K562 (cell line): ENCODE measurements around the gene CAMK2D. TPM values are rescaled to one million over a fixed set of nuclear protein-coding genes. Genes with fewer than 3 reads are reported as not detected.

Source experiments
- ATAC-seq: fragments of 200-7000 bp; cut with Tn5 transposase; 3 replicates; pipeline ENCODE4 v1.9.1; 2020; ENCODE audit warnings: moderate library complexity
- BruUV-seq: library from RNA; stranded (reverse); fragments of 400-500 nt; replicated peaks from 2 replicates; lab custom pipeline; 2021; lab: Mats Ljungman, UMichigan
- CTCF ChIA-PET: fragments of 300-600 bp; formaldehyde crosslinking; extraction: SDS; loops from one replicate; lab custom pipeline; 2021; ENCODE audit warnings: low intra/inter-chr PET ratio; lab: Yijun Ruan, JAX
- POLR2A ChIA-PET: fragments of 300-600, 350-650 bp; sonication (Branson Sonifier 250); formaldehyde crosslinking; extraction: SDS; loops from one replicate; lab custom pipeline; 2021; ENCODE audit warnings: antibody characterized with exemption, inconsistent platforms; lab: Yijun Ruan, JAX
- DNase-seq, 4 experiments: peaks; one replicate each; pipeline versions ENCODE4 v3.0.0 to v3.0.0-alpha.2; 2011 to 2018; ENCODE audit warnings: low spot score in 3 of 4, mixed read lengths in 3 of 4; ENCODE audit errors: extremely low read depth in 1 of 4
- FAIRE-seq: peaks from 2 replicates; lab custom pipeline; 2011; peaks lifted over from hg19 to GRCh38; lab: Jason Lieb, UNC
- H2AFZ ChIP-seq: 2 replicates; pipeline ENCODE4 v1.6.0; 2011; ENCODE audit warnings: low read depth, low read length, control low read depth, inconsistent platforms
- H3K27ac ChIP-seq: fragments of 200-600 bp; 3 replicates; pipeline ENCODE4 v1.8.0; 2011; ENCODE audit warnings: low read depth, mild to moderate bottlenecking, control low read depth, inconsistent platforms, low read length, moderate library complexity, mixed read lengths; ENCODE audit errors: extremely low read depth
- H3K27me3 ChIP-seq, 2 experiments: fragments of 300-600 bp in 1 of 2; 2 replicates in 1 of 2; 3 replicates in 1 of 2; pipeline versions ENCODE4 v1.6.0 to v1.8.0; 2011; ENCODE audit warnings: inconsistent platforms in 2 of 2, low read length in 2 of 2, mild to moderate bottlenecking in 1 of 2, mixed read lengths in 1 of 2, moderate library complexity in 1 of 2; ENCODE audit not compliant: control insufficient read depth in 2 of 2, insufficient read depth in 2 of 2
- H3K36me3 ChIP-seq: fragments of 300-600 bp; 3 replicates; pipeline ENCODE4 v1.8.0; 2011; ENCODE audit warnings: mild to moderate bottlenecking, low read length, inconsistent platforms; ENCODE audit not compliant: control insufficient read depth, insufficient read depth
- H3K4me1 ChIP-seq, 2 experiments: fragments of 200-600 bp in 1 of 2; replicated peaks in 1 of 2; 2 replicates in 1 of 2; 3 replicates in 1 of 2; pipeline versions ENCODE4 v1.5.1 to v1.8.0; 2011; ENCODE audit warnings: inconsistent platforms in 2 of 2, low read length in 2 of 2, mild to moderate bottlenecking in 1 of 2, mixed read lengths in 1 of 2, moderate library complexity in 1 of 2; ENCODE audit not compliant: control insufficient read depth in 2 of 2, insufficient read depth in 2 of 2
- H3K4me2 ChIP-seq: 2 replicates; pipeline ENCODE4 v1.6.1; 2011; ENCODE audit warnings: low read length, control low read depth, inconsistent platforms, mixed read lengths; ENCODE audit not compliant: insufficient read depth
- H3K4me3 ChIP-seq: fragments of 200-600 bp; sonication (generic), shearing (Covaris generic); 2 replicates; pipeline ENCODE4 v1.5.1; 2016; ENCODE audit warnings: control low read depth, inconsistent platforms
- H3K79me2 ChIP-seq: fragments of 200-600 bp; 3 replicates; pipeline ENCODE4 v1.8.0; 2011; ENCODE audit warnings: low read length, inconsistent platforms; ENCODE audit not compliant: control insufficient read depth, insufficient read depth
- H3K9ac ChIP-seq, 2 experiments: 2 replicates each; pipeline versions ENCODE4 v1.6.0 to v1.6.1; 2011; ENCODE audit warnings: low read depth in 2 of 2, low read length in 2 of 2, control low read depth in 1 of 2, inconsistent platforms in 1 of 2, mild to moderate bottlenecking in 1 of 2, mixed read lengths in 1 of 2; ENCODE audit not compliant: insufficient read depth in 1 of 2
- H3K9me1 ChIP-seq: one replicate; pipeline ENCODE4 v1.6.0; 2011; ENCODE audit warnings: inconsistent platforms, mild to moderate bottlenecking, low read length, moderate library complexity; ENCODE audit not compliant: control insufficient read depth, insufficient read depth
- H3K9me3 ChIP-seq: replicated peaks from 2 replicates; pipeline ENCODE4 v1.5.1; 2011; ENCODE audit warnings: low read depth, low read length, inconsistent platforms; ENCODE audit not compliant: control insufficient read depth, insufficient read depth
- H4K20me1 ChIP-seq: replicated peaks from 2 replicates; pipeline ENCODE4 v1.6.1; 2011; ENCODE audit warnings: low read length, inconsistent platforms, mixed read lengths; ENCODE audit not compliant: control insufficient read depth, insufficient read depth
- E2F3 ChIP-seq: fragments of 250-450 bp; sonication (Bioruptor Pico); IDR thresholded peaks from 2 replicates; pipeline ENCODE4 v1.4.0; 2020; ENCODE audit warnings: mild to moderate bottlenecking
- LARP7 ChIP-seq: fragments of 450-650 bp; IDR thresholded peaks from 2 replicates; pipeline ENCODE4 v1.6.1; 2016
- MAFF ChIP-seq: IDR thresholded peaks from 2 replicates; pipeline ENCODE4 v1.6.1; 2012; ENCODE audit warnings: low read length, improper control_type of control experiment
- SLC30A9 ChIP-seq: fragments of 250-450 bp; sonication (Bioruptor Pico); IDR thresholded peaks from 2 replicates; pipeline ENCODE4 v1.8.0; 2022; ENCODE audit warnings: mild to moderate bottlenecking, moderate library complexity
- TAF1 ChIP-seq: IDR thresholded peaks from 2 replicates; pipeline ENCODE4 v1.6.1; 2011; ENCODE audit warnings: mild to moderate bottlenecking, low read length, moderate library complexity; ENCODE audit not compliant: insufficient read depth, control insufficient read depth, severe bottlenecking; ENCODE audit errors: extremely low read depth
- ZEB2 ChIP-seq: fragments of 450-650 bp; IDR thresholded peaks from 2 replicates; pipeline ENCODE4 v1.6.1; 2016
- WGBS: fragments of 100-300 bp; shearing (Covaris generic); methylation state at CpG from one replicate; pipeline ENCODE4 v1.1.6; 2016; ENCODE audit warnings: low coverage, mixed read lengths; ENCODE audit not compliant: insufficient coverage; ENCODE audit errors: missing lambda C conversion rate; 5-methylcytosine and 5-hydroxymethylcytosine counted together
- in situ Hi-C: fragments of 300-500 bp; cut with MboI; formaldehyde crosslinking; loops from 4 replicates; pipeline ENCODE4 v1.15.0; 2018; ENCODE audit warnings: inconsistent platforms, mixed read lengths
- intact Hi-C: fragments of 100-400 bp; cut with micrococcal nuclease; formaldehyde crosslinking; loops from 2 replicates; pipeline ENCODE4 v1.14.2; 2022
- polyA plus RNA-seq, 8 experiments: library from polyadenylated mRNA; depleted of rRNA in 4 of 8; stranded (reverse) in 5 of 8; unstranded in 3 of 8; fragments of >200 nt; fragmentation: Nextera tagmentation in 2 of 8; fragmentation: Illumina TruSeq in 1 of 8; extraction: Ambion mirVana in 2 of 8; extraction: Trizol in 1 of 8; gene quantifications; 2 replicates each; pipeline versions ENCODE4 v1.2.1 to v1.2.3, GENCODE V29; 2011 to 2014; ENCODE audit warnings: inconsistent platforms in 1 of 8, missing spikeins in 1 of 8
- total RNA-seq, 7 experiments: library from RNA; depleted of rRNA in 6 of 7; stranded (reverse); fragments of >200 nt in 6 of 7; fragmentation: Illumina TruSeq in 2 of 7; extraction: Trizol in 2 of 7; gene quantifications; 2 replicates each; pipeline versions ENCODE4 v1.2.1 to v1.2.3, GENCODE V29; 2011 to 2021; ENCODE audit warnings: low replicate concordance in 1 of 7
- TF ChIP-seq, protein P1 (sequence below): fragments of 250-450 bp; sonication (Bioruptor Pico); IDR thresholded peaks from 2 replicates; pipeline ENCODE4 v1.8.0; 2022; ENCODE audit warnings: inconsistent platforms, mild to moderate bottlenecking, moderate library complexity, borderline replicate concordance
- TF ChIP-seq, protein P2 (sequence below): fragments of 250-450 bp; sonication (Bioruptor Pico); IDR thresholded peaks from 2 replicates; pipeline ENCODE4 v1.5.0; 2021; ENCODE audit warnings: mild to moderate bottlenecking, moderate library complexity
- TF ChIP-seq, protein P3 (sequence below): fragments of 450-650 bp; IDR thresholded peaks from 2 replicates; pipeline ENCODE4 v1.6.1; 2018; ENCODE audit warnings: mild to moderate bottlenecking, low read depth; ENCODE audit not compliant: partially characterized antibody
- TF ChIP-seq, protein P4 (sequence below), 2 experiments: fragments of 200-800 bp in 1 of 2; sonication (Bioruptor generic) in 1 of 2; sonication (generic) in 1 of 2; formaldehyde crosslinking in 1 of 2; IDR thresholded peaks in 1 of 2; conservative IDR thresholded peaks in 1 of 2; 2 replicates each; pipeline versions ENCODE4 v1.5.0 to v1.6.1; 2016 to 2020; ENCODE audit warnings: missing compliant biosample characterization in 1 of 2, missing genetic modification characterization in 1 of 2, missing genetic modification reagents in 1 of 2
- TF ChIP-seq, protein P5 (sequence below): fragments of 150-350 bp; conservative IDR thresholded peaks from 2 replicates; pipeline ENCODE4 v1.6.1; 2014; ENCODE audit warnings: low read length

CAMK2D gene
- total and polyA plus RNA-seq, 9 of the 15 experiments (the other 6 are each of a cell fraction or from before 2014, with no cell fraction given): 0.01 to 0.33 (median 0.04) TPM; not detected in 2

- ChIA-PET CTCF (no interaction called here), POLR2A (no interaction called here)
- Histone ChIP-seq H3K4me3 (no peak overlapping the region), H3K79me2 (no peaks in the 10 kb centered on the region), H3K9me1 (no peaks in the 10 kb centered on the region), H2AFZ (no peak overlapping the region), H3K4me2 (no peak overlapping the region), H3K27me3 (no peaks in the 10 kb centered on the region), H3K9me3 (no peaks in the 10 kb centered on the region), H3K9ac (no peak overlapping the region), H3K4me1 (no peaks in the 10 kb centered on the region), H3K27ac (no peak overlapping the region), H3K36me3 (no peaks in the 10 kb centered on the region), H4K20me1 (no peaks in the 10 kb centered on the region)
- in situ Hi-C loops (no loop called here), intact Hi-C loops (no loop called here)
- DNase-seq (no peak), FAIRE-seq (no peak), ATAC-seq (no peak)
- BruUV-seq: no TSS peak
- WGBS: 0% methylated on average over 1 of the region's 1 CpG
- TF ChIP-seq ZEB2 (no peak), TAF1 (no peak), E2F3 (CRISPR knock-in tag) (no peak), SLC30A9 (CRISPR knock-in tag) (no peak), LARP7 (no peak), MAFF (no peak)
- TF ChIP-seq, protein P1, sequence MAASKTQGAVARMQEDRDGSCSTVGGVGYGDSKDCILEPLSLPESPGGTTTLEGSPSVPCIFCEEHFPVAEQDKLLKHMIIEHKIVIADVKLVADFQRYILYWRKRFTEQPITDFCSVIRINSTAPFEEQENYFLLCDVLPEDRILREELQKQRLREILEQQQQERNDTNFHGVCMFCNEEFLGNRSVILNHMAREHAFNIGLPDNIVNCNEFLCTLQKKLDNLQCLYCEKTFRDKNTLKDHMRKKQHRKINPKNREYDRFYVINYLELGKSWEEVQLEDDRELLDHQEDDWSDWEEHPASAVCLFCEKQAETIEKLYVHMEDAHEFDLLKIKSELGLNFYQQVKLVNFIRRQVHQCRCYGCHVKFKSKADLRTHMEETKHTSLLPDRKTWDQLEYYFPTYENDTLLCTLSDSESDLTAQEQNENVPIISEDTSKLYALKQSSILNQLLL (CRISPR knock-in tag): no peak
- TF ChIP-seq, protein P2, sequence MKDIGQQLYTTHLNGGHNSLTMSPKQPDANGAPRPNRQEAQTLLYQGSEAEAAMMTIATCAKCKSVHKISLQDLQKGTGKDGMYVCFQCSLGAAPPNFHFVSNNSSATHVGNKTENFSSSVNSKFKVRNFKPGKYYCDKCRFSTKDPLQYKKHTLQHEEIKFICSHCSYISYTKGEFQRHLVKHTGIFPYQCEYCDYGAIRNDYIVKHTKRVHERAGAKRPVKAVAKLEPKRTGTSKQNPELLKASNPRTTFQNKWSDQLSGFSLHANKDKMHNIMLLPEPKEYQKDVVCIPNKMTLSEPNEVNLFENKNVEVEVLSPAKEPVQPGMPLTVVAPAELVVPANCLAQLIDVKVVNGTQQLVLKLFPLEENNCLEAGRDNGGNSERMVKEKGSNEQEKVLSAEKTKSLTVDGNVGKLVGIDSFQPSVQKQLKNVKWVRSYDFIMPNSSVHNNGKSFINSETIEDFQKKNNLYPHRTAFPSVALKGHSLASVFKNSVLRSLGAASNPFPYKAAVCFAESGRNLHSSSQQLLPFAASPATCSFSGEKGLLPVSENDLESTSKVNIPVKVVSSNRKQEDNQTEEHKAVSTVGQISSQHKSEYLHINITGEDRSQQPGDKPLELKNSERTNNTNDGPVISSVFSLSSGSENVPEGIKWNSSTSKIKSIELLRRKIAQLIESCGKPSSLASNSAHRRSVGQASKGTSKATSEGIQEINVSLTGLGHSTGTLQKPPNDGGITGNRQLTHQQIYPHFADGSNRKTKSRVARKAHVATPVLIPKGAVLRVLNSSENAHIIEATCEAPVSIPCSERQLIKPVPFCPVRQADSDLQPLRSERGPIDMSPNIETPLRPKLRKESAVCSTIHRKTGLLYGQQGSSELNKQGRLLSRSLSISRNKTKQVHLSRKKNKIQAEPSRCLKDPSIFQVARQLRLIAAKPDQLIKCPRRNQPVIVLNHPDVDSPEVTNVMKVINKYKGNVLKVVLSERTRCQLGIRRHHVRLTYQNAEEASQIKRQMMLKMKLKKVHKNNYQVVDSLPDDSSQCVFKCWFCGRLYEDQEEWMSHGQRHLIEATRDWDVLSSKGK (CRISPR knock-in tag): no peak
- TF ChIP-seq, protein P3, sequence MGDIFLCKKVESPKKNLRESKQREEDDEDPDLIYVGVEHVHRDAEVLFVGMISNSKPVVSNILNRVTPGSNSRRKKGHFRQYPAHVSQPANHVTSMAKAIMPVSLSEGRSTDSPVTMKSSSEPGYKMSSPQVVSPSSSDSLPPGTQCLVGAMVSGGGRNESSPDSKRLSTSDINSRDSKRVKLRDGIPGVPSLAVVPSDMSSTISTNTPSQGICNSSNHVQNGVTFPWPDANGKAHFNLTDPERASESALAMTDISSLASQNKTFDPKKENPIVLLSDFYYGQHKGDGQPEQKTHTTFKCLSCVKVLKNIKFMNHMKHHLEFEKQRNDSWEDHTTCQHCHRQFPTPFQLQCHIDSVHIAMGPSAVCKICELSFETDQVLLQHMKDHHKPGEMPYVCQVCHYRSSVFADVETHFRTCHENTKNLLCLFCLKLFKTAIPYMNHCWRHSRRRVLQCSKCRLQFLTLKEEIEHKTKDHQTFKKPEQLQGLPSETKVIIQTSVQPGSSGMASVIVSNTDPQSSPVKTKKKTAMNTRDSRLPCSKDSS: no peak
- TF ChIP-seq, protein P4, sequence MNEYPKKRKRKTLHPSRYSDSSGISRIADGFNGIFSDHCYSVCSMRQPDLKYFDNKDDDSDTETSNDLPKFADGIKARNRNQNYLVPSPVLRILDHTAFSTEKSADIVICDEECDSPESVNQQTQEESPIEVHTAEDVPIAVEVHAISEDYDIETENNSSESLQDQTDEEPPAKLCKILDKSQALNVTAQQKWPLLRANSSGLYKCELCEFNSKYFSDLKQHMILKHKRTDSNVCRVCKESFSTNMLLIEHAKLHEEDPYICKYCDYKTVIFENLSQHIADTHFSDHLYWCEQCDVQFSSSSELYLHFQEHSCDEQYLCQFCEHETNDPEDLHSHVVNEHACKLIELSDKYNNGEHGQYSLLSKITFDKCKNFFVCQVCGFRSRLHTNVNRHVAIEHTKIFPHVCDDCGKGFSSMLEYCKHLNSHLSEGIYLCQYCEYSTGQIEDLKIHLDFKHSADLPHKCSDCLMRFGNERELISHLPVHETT (CRISPR knock-in tag; conservative IDR thresholded peaks at IDR 0.05 in 1 of 2, IDR thresholded peaks at IDR 0.05 in 1 of 2): no peak
- TF ChIP-seq, protein P5, sequence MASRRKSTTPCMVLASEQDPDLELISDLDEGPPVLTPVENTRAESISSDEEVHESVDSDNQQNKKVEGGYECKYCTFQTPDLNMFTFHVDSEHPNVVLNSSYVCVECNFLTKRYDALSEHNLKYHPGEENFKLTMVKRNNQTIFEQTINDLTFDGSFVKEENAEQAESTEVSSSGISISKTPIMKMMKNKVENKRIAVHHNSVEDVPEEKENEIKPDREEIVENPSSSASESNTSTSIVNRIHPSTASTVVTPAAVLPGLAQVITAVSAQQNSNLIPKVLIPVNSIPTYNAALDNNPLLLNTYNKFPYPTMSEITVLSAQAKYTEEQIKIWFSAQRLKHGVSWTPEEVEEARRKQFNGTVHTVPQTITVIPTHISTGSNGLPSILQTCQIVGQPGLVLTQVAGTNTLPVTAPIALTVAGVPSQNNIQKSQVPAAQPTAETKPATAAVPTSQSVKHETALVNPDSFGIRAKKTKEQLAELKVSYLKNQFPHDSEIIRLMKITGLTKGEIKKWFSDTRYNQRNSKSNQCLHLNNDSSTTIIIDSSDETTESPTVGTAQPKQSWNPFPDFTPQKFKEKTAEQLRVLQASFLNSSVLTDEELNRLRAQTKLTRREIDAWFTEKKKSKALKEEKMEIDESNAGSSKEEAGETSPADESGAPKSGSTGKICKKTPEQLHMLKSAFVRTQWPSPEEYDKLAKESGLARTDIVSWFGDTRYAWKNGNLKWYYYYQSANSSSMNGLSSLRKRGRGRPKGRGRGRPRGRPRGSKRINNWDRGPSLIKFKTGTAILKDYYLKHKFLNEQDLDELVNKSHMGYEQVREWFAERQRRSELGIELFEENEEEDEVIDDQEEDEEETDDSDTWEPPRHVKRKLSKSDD: no peak
Measured at GRCh38 chr4:113452152-113452551, 309.4 kb downstream of the CAMK2D start.
